Stomach (tissue), 9 donors: ENCODE results near the gene CACNA1G. TPM values are rescaled to one million over a fixed set of nuclear protein-coding genes. Genes with fewer than 3 reads are reported as not detected.
A peak's percentile ranks its signal among the peaks of the same experiment; 100 is the strongest.

ENCODE experiments used
- DNase-seq, 2 donors: peaks; one replicate each; pipeline versions ENCODE4 v3.0.0 to v3.0.0-alpha.2; 2013 to 2019
- H3K27ac ChIP-seq, 5 donors: fragments of 200-600 bp in 4 of 5; sonication (generic) in 4 of 5; one replicate each; pipeline ENCODE4 v1.5.1; 2013 to 2019; ENCODE audit warnings: mild to moderate bottlenecking in 1 of 5, moderate library complexity in 1 of 5
- H3K27me3 ChIP-seq, 3 donors: fragments of 200-600 bp; sonication (generic); one replicate each; pipeline ENCODE4 v1.5.1; 2017 to 2019; ENCODE audit warnings: mixed run types in 1 of 3
- H3K36me3 ChIP-seq, 4 donors: fragments of 200-600 bp; sonication (generic); 1 replicate in 3 of 4; 2 replicates in 1 of 4; pipeline ENCODE4 v1.5.1; 2016 to 2019
- H3K4me1 ChIP-seq, 4 donors: fragments of 200-600 bp; sonication (generic); one replicate each; pipeline ENCODE4 v1.5.1; 2016 to 2019
- H3K4me3 ChIP-seq, 4 donors: fragments of 200-600 bp; sonication (generic) in 3 of 4; one replicate each; pipeline ENCODE4 v1.5.1; 2016 to 2019; ENCODE audit warnings: mild to moderate bottlenecking in 1 of 4
- H3K9me3 ChIP-seq, 4 donors: fragments of 200-600 bp; sonication (generic); one replicate each; pipeline ENCODE4 v1.5.1; 2016 to 2019
- EP300 ChIP-seq: sonication (generic); formaldehyde crosslinking; IDR thresholded peaks from one replicate; pipeline ENCODE4 v1.6.1; 2017; ENCODE audit warnings: antibody characterized with exemption
- POLR2A ChIP-seq, 4 donors: fragments of 450-650 bp; IDR thresholded peaks; one replicate each; pipeline ENCODE4 v1.6.1; 2016; ENCODE audit warnings: antibody characterized with exemption in 4 of 4, control low read depth in 2 of 4, mild to moderate bottlenecking in 1 of 4, moderate library complexity in 1 of 4
- POLR2AphosphoS5 ChIP-seq, 3 donors: sonication (generic); formaldehyde crosslinking; IDR thresholded peaks; one replicate each; pipeline ENCODE4 v1.6.1; 2016; ENCODE audit warnings: antibody characterized with exemption in 3 of 3
- WGBS, 5 donors: extraction: QIAGEN DNeasy Blood & Tissue Kit in 3 of 5; methylation state at CpG; one replicate each; pipeline versions ENCODE4 v1.1.5 to v1.1.7; 2013 to 2018; 5-methylcytosine and 5-hydroxymethylcytosine counted together
- intact Hi-C: fragments of 100-400 bp; cut with DNase I; formaldehyde crosslinking; loops from one replicate; pipeline ENCODE4 v1.15.1; 2023; ENCODE audit warnings: low total_unique reads
- polyA plus RNA-seq, 3 donors: library from polyadenylated mRNA; stranded (reverse); fragments of 200-250 nt; gene quantifications; one replicate each; pipeline ENCODE4 v1.2.3, GENCODE V29; 2013
- total RNA-seq, 5 donors: library from RNA; depleted of rRNA; stranded (reverse); fragments of >200 nt; gene quantifications; one replicate each; pipeline versions ENCODE4 v1.1.0 to v1.2.3, GENCODE V29; 2014 to 2016
- TF ChIP-seq, protein P1 (sequence below), 7 experiments: fragments of 450-650 bp in 4 of 7; fragments of 200-600 bp in 3 of 7; sonication (generic) in 3 of 7; IDR thresholded peaks; one replicate each; pipeline ENCODE4 v1.5.1; 2016 to 2019; ENCODE audit warnings: antibody characterized with exemption in 7 of 7, control low read depth in 2 of 7, mild to moderate bottlenecking in 1 of 7
- donor health status: healthy with polysubstance abuse.
- donor health status: Bipolar disorder and iron deficiency.
- donor health status: healthy.

CACNA1G gene
- total and polyA plus RNA-seq, 8 donors = 0.06 to 3.7 (median 1.1) TPM; not detected in 4

- Histone ChIP-seq H3K27ac (peak overlapping the region in 4 of 5 donors; percentile 86 to 91 (median 88)), H3K4me1 (peaks cover 35 to 76% (median 58%) of the 10 kb centered on the region in 4 donors), H3K27me3 (no peaks in the 10 kb centered on the region), H3K4me3 (peak overlapping the region; percentile 52 to 64 (median 60)), H3K9me3 (no peaks in the 10 kb centered on the region), H3K36me3 (peaks cover 0 to 33% (median 16%) of the 10 kb centered on the region in 4 donors)
- intact Hi-C loops = loop anchor here (5.0 to 10.0 kb wide), 3 partner anchors 76 to 298 kb away; no protein-coding TSS in a partner anchor
- TF ChIP-seq, protein P1, sequence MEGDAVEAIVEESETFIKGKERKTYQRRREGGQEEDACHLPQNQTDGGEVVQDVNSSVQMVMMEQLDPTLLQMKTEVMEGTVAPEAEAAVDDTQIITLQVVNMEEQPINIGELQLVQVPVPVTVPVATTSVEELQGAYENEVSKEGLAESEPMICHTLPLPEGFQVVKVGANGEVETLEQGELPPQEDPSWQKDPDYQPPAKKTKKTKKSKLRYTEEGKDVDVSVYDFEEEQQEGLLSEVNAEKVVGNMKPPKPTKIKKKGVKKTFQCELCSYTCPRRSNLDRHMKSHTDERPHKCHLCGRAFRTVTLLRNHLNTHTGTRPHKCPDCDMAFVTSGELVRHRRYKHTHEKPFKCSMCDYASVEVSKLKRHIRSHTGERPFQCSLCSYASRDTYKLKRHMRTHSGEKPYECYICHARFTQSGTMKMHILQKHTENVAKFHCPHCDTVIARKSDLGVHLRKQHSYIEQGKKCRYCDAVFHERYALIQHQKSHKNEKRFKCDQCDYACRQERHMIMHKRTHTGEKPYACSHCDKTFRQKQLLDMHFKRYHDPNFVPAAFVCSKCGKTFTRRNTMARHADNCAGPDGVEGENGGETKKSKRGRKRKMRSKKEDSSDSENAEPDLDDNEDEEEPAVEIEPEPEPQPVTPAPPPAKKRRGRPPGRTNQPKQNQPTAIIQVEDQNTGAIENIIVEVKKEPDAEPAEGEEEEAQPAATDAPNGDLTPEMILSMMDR (IDR thresholded peaks at IDR 0.05) = peak in 1 of 7 experiments; percentile 73
- TF ChIP-seq EP300 (no peak), POLR2AphosphoS5 (IDR thresholded peaks at IDR 0.05) (no peak)
- WGBS, 5 donors = 42 to 56% (median 46%) methylated on average over 3 to 4 of the region's 4 CpGs
- no peak for DNase-seq
These were observed 13.8 kb upstream of the CACNA1G start for GRCh38 chr17:50546701-50547034.

- peaks cover 0 to 38% (median 21%) of the 10 kb centered on the region in 4 donors for H3K36me3 ChIP-seq
- intact Hi-C loops = loop anchor here (5.0 to 10.0 kb wide), 3 partner anchors 75 to 298 kb away; no protein-coding TSS in a partner anchor
- TF ChIP-seq EP300 (no peak), POLR2A (IDR thresholded peaks at IDR 0.05) (peak in 1 of 4 donors; percentile 22), POLR2AphosphoS5 (IDR thresholded peaks at IDR 0.05) (peak; percentile 75 to 93 (median 87))
- TF ChIP-seq, protein P1 (IDR thresholded peaks at IDR 0.05) = peak in 5 of 7 experiments; percentile 94 to 98 (median 97)
- 1 to 5% (median 2%) methylated on average over 3 to 42 of the region's 42 CpGs for WGBS, 5 donors
- no peaks in the 10 kb centered on the region for H3K9me3 ChIP-seq
- peaks cover 34 to 73% (median 56%) of the 10 kb centered on the region in 4 donors for H3K4me1 ChIP-seq
- peak; percentile 95 to 97 for DNase-seq
- H3K27me3 ChIP-seq = no peaks in the 10 kb centered on the region
- H3K27ac ChIP-seq = peak within 1 kb of the TSS; percentile 82 to 91 (median 88)
- peak within 1 kb of the TSS; percentile 52 to 64 (median 60) for H3K4me3 ChIP-seq
These were observed 13.3 kb upstream of the CACNA1G start, which contains the start of gene SPATA20 for GRCh38 chr17:50547035-50547735. Gene SPATA20 (plus strand): TSS chr17:50547174. CDS start chr17:50547209, 35 bp downstream.

DNA sequence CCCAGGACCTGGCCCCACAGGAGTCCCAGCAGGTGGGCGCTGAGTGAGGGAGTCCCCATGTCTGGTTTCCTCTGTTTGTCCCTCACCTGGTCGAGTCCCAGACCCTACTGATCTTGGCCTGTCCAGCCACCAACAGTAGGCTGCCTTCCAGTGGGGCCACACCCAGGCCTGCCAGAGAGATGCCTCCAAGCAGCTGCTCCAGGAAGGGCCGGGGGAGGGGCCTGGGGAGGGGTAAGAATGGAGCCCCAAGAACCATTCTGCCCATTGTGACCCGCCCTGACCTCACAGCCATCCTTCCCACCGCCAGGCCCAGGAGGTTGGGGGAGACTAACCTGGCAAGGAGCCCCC lies 12.8 kb upstream of the CACNA1G start:
- Histone ChIP-seq H3K4me1 (peaks cover 29 to 68% (median 51%) of the 10 kb centered on the region in 4 donors), H3K27me3 (no peaks in the 10 kb centered on the region), H3K9me3 (no peaks in the 10 kb centered on the region), H3K4me3 (peak overlapping the region; percentile 52 to 64 (median 60)), H3K27ac (peak overlapping the region; percentile 82 to 91 (median 88)), H3K36me3 (peaks cover 0 to 38% (median 21%) of the 10 kb centered on the region in 4 donors)
- TF ChIP-seq POLR2AphosphoS5 (IDR thresholded peaks at IDR 0.05) (no peak), EP300 (no peak), POLR2A (IDR thresholded peaks at IDR 0.05) (no peak)
- TF ChIP-seq, protein P1 (IDR thresholded peaks at IDR 0.05) = no peak
- peak in 1 of 2 donors; percentile 49 for DNase-seq
- intact Hi-C loops = loop anchor here (5.0 to 10.0 kb wide), 3 partner anchors 75 to 297 kb away; no protein-coding TSS in a partner anchor
- WGBS, 5 donors = 31 to 59% (median 36%) methylated on average over 5 of the region's 5 CpGs

GRCh38 chr17:50548831-50549230 lies 11.7 kb upstream of the CACNA1G start:
- Histone ChIP-seq H3K27ac (no peak overlapping the region), H3K4me3 (no peak overlapping the region), H3K27me3 (no peaks in the 10 kb centered on the region), H3K36me3 (peaks cover 0 to 42% (median 21%) of the 10 kb centered on the region in 4 donors), H3K9me3 (no peaks in the 10 kb centered on the region), H3K4me1 (peaks cover 21 to 58% (median 39%) of the 10 kb centered on the region in 4 donors)
- DNase-seq = no peak
- TF ChIP-seq, protein P1 (IDR thresholded peaks at IDR 0.05) = no peak
- TF ChIP-seq POLR2A (IDR thresholded peaks at IDR 0.05) = no peak
- TF ChIP-seq POLR2AphosphoS5 (IDR thresholded peaks at IDR 0.05) = no peak
- 83 to 88% (median 87%) methylated on average over 15 to 18 of the region's 18 CpGs for WGBS, 5 donors
- intact Hi-C loops = loop anchor here (5.0 to 10.0 kb wide), 3 partner anchors 73 to 296 kb away; no protein-coding TSS in a partner anchor
